Neural crest cell (in vitro differentiated cells): ENCODE measurements around the gene KRT6A. TPM values are rescaled to one million over a fixed set of nuclear protein-coding genes. Genes with fewer than 3 reads are reported as not detected.
"Not testable (repeated sequence)": the region's sequence is repeated elsewhere in the genome, so short reads cannot be mapped to it uniquely, and the experiment has no call there.

Source experiments
- DNase-seq: peaks from one replicate; pipeline ENCODE4 v3.0.0; 2021; ENCODE audit warnings: low read depth, mixed read lengths, low spot score
- H3K27ac Mint-ChIP-seq: one replicate; pipeline ENCODE4 v1.8.0; 2021; ENCODE audit warnings: mild to moderate bottlenecking, mixed read lengths; ENCODE audit not compliant: unreplicated experiment
- H3K27me3 Mint-ChIP-seq: 2 replicates; pipeline ENCODE4 v1.8.0; 2021; ENCODE audit warnings: low read depth, mild to moderate bottlenecking, mixed read lengths
- H3K36me3 Mint-ChIP-seq: 2 replicates; pipeline ENCODE4 v1.8.0; 2021; ENCODE audit warnings: low read depth, mild to moderate bottlenecking, mixed read lengths
- H3K4me1 Mint-ChIP-seq: 2 replicates; pipeline ENCODE4 v1.8.0; 2021; ENCODE audit warnings: mixed read lengths
- H3K4me3 Mint-ChIP-seq: one replicate; pipeline ENCODE4 v1.8.0; 2021; ENCODE audit warnings: mild to moderate bottlenecking, mixed read lengths
- H3K9me3 Mint-ChIP-seq: 2 replicates; pipeline ENCODE4 v1.8.0; 2021; ENCODE audit warnings: mixed read lengths
- total RNA-seq: library from RNA; stranded (reverse); gene quantifications from 2 replicates; pipeline ENCODE4 v1.2.1, GENCODE V29; 2021
- TF ChIP-seq, protein P1 (sequence below): fragments of 200-600 bp; sonication (generic); conservative IDR thresholded peaks from 2 replicates; pipeline ENCODE4 v1.5.0; 2021; ENCODE audit warnings: antibody characterized with exemption, mild to moderate bottlenecking

Gene KRT6A
- total RNA-seq, 1 donor from 2014 or later: not detected

DNA sequence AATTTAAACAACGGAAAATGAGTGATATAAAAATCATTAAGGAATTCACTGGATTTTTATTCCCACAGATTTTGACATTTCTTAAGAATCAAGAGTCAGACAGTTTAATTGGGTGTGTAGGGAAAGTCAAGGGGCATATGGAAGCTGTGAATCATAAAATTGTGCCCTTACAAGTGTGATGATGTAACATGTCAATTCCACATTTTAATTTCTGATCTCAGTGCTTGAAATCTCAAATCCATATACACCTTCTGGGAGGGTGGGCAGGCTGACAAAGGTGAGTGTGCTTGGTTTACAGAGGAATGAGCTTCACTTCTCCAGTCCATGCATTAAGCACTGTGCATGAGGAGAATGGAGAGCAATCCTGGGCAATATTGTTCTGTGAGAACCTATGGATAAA, 1.0 kb upstream of the KRT6A start:
- TF ChIP-seq, protein P1, sequence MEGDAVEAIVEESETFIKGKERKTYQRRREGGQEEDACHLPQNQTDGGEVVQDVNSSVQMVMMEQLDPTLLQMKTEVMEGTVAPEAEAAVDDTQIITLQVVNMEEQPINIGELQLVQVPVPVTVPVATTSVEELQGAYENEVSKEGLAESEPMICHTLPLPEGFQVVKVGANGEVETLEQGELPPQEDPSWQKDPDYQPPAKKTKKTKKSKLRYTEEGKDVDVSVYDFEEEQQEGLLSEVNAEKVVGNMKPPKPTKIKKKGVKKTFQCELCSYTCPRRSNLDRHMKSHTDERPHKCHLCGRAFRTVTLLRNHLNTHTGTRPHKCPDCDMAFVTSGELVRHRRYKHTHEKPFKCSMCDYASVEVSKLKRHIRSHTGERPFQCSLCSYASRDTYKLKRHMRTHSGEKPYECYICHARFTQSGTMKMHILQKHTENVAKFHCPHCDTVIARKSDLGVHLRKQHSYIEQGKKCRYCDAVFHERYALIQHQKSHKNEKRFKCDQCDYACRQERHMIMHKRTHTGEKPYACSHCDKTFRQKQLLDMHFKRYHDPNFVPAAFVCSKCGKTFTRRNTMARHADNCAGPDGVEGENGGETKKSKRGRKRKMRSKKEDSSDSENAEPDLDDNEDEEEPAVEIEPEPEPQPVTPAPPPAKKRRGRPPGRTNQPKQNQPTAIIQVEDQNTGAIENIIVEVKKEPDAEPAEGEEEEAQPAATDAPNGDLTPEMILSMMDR: no peak
- H3K27ac Mint-ChIP-seq: no peak overlapping the region

DNA sequence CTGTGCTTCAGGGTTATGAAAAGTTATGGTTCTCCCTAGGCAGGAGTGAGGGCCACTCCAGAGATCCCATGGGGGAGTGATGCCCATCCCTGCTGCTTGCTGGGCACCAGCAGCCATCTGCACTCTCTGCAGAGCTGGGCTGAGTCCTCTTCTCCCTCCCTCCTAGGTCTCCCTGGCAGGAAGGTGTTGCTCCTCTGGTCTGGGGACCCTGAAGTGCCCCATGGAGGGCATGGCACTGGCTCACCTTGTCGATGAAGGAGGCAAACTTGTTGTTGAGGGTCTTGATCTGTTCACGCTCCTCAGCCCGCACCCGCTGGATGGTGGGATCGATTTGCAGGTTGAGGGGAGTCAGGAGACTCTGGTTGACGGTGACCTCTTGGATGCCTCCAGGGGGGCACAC, 652 bp downstream of the KRT6A start:
- not testable (repeated sequence) for H3K36me3 Mint-ChIP-seq, H3K4me1 Mint-ChIP-seq, H3K27ac Mint-ChIP-seq, H3K4me3 Mint-ChIP-seq, DNase-seq, H3K9me3 Mint-ChIP-seq
- peaks cover 46% of the 10 kb centered on the region for H3K27me3 Mint-ChIP-seq

More for the DNA sequence above, 1.0 kb upstream of the KRT6A start:
- no peaks in the 10 kb centered on the region for H3K9me3 Mint-ChIP-seq
- no peaks in the 10 kb centered on the region for H3K4me1 Mint-ChIP-seq
- H3K36me3 Mint-ChIP-seq: no peaks in the 10 kb centered on the region
- H3K4me3 Mint-ChIP-seq: no peak overlapping the region
- peaks cover 45% of the 10 kb centered on the region for H3K27me3 Mint-ChIP-seq
- no peak for DNase-seq

DNA sequence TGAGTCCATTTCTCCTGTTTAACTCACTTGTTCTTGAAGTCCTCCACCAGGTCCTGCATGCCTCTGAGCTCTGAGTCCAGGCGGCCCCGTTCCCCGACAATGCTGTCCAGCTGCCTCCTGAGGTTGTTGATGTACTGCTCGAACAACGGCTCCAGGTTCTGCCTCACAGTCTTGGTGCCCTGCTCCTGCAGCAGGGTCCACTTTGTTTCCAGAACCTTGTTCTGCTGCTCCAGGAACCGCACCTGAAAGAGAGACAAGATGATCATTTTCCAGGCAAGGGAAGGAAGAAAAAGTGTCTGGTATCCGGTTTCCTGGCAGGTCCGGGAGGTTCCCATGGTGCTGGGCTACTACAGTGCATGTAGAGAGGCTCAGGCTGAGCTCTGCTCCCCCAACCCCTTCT, 1.6 kb downstream of the KRT6A start:
- not testable (repeated sequence) for H3K36me3 Mint-ChIP-seq, H3K4me1 Mint-ChIP-seq, H3K27ac Mint-ChIP-seq, H3K4me3 Mint-ChIP-seq, H3K9me3 Mint-ChIP-seq, DNase-seq
- peaks cover 50% of the 10 kb centered on the region for H3K27me3 Mint-ChIP-seq

DNA sequence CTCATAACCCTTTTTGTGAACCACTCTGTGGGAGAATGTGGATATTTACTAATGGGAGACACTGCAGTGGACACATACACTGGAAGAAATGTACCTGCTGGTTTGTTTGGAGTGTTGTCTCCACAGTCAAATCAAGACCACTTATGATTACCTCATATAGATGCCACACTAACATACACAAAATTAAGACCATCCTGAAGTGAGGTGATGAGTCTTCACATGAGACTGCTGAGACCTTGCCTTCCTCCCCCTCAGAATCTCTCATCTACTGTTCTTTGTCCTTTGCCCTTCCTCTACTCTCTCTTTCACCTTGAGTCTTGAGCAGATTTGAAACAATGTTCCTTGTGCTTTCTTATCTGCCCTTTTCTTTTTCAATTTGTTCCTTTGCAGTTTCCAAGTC, 4.3 kb downstream of the KRT6A start:
- Mint-ChIP-seq H3K27me3 (peaks cover 52% of the 10 kb centered on the region), H3K4me3 (no peak overlapping the region), H3K27ac (no peak overlapping the region), H3K9me3 (peaks cover 10% of the 10 kb centered on the region), H3K4me1 (no peaks in the 10 kb centered on the region), H3K36me3 (no peaks in the 10 kb centered on the region)
- no peak for DNase-seq
- TF ChIP-seq, protein P1: no peak

DNA sequence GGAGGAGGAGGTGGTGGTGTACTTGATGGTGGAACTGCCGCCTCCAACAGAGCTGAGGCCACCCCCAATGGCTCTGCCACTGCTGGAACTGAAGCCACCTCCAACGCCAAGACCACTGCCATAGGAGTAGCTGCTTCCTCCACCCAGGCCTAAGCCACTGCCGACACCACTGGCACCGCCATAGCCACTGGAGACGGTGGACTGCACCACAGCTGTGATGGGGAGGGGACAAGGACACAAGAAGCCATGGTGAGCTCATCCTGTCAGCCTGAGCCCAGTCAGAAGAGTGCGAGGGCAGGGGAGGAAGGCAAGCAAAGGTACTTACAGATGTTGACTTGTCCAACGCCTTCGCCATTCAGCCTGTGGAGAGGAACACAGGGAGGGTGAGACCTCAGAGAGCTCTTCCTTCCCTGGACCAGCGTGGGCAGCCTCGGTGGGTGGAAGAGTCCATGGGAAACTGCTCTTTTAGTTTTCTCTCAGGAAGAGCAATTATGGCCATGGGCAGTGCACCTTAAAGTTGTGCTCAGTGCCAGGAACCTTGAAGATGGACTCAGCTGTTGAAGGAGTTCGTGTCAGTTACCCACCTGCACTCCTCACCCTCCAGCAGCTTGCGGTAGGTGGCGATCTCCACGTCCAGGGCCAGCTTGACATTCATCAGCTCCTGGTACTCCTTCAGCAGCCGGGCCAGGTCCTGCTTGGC, 5.2 kb downstream of the KRT6A start:
- DNase-seq, H3K4me1 Mint-ChIP-seq, H3K36me3 Mint-ChIP-seq, H3K4me3 Mint-ChIP-seq, H3K27ac Mint-ChIP-seq: not testable (repeated sequence)
- peaks cover 14% of the 10 kb centered on the region for H3K9me3 Mint-ChIP-seq
- peaks cover 58% of the 10 kb centered on the region for H3K27me3 Mint-ChIP-seq

DNA sequence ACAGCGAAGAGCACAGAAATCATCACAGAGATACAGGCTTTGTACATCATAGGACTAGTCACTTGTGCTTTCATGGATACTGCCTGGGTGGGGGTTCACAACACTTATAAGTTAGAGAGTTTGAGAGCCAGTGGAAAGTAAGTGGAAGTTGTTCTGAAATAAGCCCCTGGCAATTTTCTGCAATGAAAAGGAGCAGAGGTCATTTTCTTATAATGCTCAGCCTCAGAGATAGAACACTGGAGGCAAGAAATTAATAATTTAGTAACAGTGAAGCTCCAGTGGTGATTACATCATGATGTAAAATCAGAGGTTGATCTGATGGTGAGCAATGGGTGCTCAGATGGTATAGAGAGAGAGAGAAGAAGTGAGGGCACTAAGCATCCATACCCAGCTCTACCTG, 5.8 kb downstream of the KRT6A start:
- no peaks in the 10 kb centered on the region for H3K36me3 Mint-ChIP-seq
- no peak for DNase-seq
- TF ChIP-seq, protein P1: no peak
- H3K9me3 Mint-ChIP-seq: peaks cover 17% of the 10 kb centered on the region
- H3K4me3 Mint-ChIP-seq: no peak overlapping the region
- H3K27me3 Mint-ChIP-seq: peaks cover 60% of the 10 kb centered on the region
- no peak overlapping the region for H3K27ac Mint-ChIP-seq
- H3K4me1 Mint-ChIP-seq: no peaks in the 10 kb centered on the region

DNA sequence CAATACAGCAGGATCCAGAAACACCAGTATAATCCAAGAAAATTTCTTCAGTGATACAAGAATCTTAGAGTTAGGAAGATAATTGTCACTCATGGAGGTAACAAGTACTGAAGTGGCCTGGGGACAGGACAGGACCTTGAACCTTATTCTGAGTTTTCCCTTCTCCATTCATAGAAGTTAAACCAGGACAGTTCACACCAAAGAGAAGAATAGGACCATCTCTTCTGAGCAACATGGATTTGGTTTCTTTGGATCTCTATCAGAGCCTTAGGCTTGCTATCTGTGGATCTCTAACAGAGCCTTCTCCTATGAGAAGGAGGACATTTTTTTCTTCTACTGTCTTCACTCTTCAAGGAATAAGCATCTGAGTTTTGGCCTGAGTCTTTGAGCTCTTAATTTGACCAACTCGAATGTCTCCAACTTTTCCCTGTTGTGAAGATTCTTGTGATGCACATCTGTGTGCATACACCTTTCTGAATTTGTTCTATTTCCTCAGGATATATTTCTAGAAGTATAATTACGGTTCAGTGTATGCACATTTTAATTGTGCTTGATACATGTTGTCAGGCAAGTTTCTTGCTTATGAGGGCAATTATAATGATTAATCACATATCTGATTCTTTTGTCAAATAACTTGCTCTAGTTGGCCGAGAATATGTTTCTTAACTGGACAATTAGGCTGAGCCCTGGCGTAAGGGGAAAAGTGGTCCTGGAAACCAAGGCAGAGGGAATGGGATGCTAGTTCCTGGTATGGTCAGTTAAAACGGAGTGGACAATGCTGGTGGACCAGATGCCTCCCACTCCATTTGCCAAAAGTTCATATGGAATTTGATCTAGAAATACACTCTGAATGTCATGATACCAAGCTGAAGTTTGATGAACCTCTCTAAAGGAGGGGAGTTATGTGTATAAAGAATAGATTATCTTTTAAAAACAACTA, 6.6 kb downstream of the KRT6A start:
- H3K4me1 Mint-ChIP-seq: no peaks in the 10 kb centered on the region
- H3K9me3 Mint-ChIP-seq: peaks cover 17% of the 10 kb centered on the region
- no peak overlapping the region for H3K27ac Mint-ChIP-seq
- DNase-seq: no peak
- H3K4me3 Mint-ChIP-seq: no peak overlapping the region
- TF ChIP-seq, protein P1: no peak
- H3K36me3 Mint-ChIP-seq: no peaks in the 10 kb centered on the region
- peaks cover 58% of the 10 kb centered on the region for H3K27me3 Mint-ChIP-seq
